CD4-positive, alpha-beta memory T cell (primary cell): ENCODE results near the gene DISP2. TPM values are rescaled to one million over a fixed set of nuclear protein-coding genes. Genes with fewer than 3 reads are reported as not detected.

Experiments
- CTCF ChIA-PET: fragments of 350-600 bp; sonication (Branson Sonifier 250); formaldehyde crosslinking; loops from one replicate; lab custom pipeline; 2021; ENCODE audit warnings: inconsistent platforms; ENCODE audit not compliant: partially characterized antibody; lab: Charles Lee
- POLR2A ChIA-PET: fragments of 350-600 bp; sonication (Branson Sonifier 250); formaldehyde crosslinking; loops from one replicate; lab custom pipeline; 2021; ENCODE audit not compliant: partially characterized antibody; lab: Charles Lee
- DNase-seq, 5 donors: peaks; one replicate each; pipeline versions ENCODE4 v3.0.0 to v3.0.0-alpha.2; 2020 to 2022; ENCODE audit warnings: mixed read lengths in 1 of 5
- H3K27ac ChIP-seq: one replicate; pipeline ENCODE4 v1.7.0; 2013; ENCODE audit warnings: low read depth, low read length
- H3K27me3 ChIP-seq: 2 replicates; pipeline ENCODE4 v1.7.0; 2013; ENCODE audit warnings: mild to moderate bottlenecking, low read length, moderate library complexity; ENCODE audit not compliant: insufficient read depth
- H3K36me3 ChIP-seq: 2 replicates; pipeline ENCODE4 v1.7.0; 2013; ENCODE audit warnings: mild to moderate bottlenecking, low read length, moderate library complexity; ENCODE audit not compliant: insufficient read depth
- H3K4me1 ChIP-seq: 2 replicates; pipeline ENCODE4 v1.7.0; 2013; ENCODE audit warnings: mild to moderate bottlenecking, low read length, moderate library complexity; ENCODE audit not compliant: insufficient read depth
- H3K4me3 ChIP-seq, 2 donors: one replicate each; pipeline ENCODE4 v1.7.0; 2013; ENCODE audit warnings: low read length in 2 of 2, mild to moderate bottlenecking in 1 of 2
- H3K9me3 ChIP-seq, 2 donors: one replicate each; pipeline ENCODE4 v1.7.0; 2013; ENCODE audit warnings: low read length in 2 of 2, control low read depth in 1 of 2; ENCODE audit not compliant: control insufficient read depth in 1 of 2
- H3K27ac Mint-ChIP-seq, 7 donors: one replicate each; pipeline ENCODE4 v1.8.0; 2020 to 2021; ENCODE audit warnings: mixed read lengths in 7 of 7, mild to moderate bottlenecking in 6 of 7, inconsistent platforms in 3 of 7, moderate library complexity in 3 of 7
- H3K27me3 Mint-ChIP-seq, 2 donors: one replicate each; pipeline ENCODE4 v1.8.0; 2020 to 2021; ENCODE audit warnings: mixed read lengths in 2 of 2
- H3K36me3 Mint-ChIP-seq, 2 donors: one replicate each; pipeline ENCODE4 v1.8.0; 2020 to 2021; ENCODE audit warnings: mixed read lengths in 2 of 2, inconsistent platforms in 1 of 2, mild to moderate bottlenecking in 1 of 2
- H3K4me1 Mint-ChIP-seq, 4 donors: one replicate each; pipeline ENCODE4 v1.8.0; 2020 to 2021; ENCODE audit warnings: mixed read lengths in 4 of 4, mild to moderate bottlenecking in 1 of 4
- H3K4me3 Mint-ChIP-seq, 8 donors: one replicate each; pipeline ENCODE4 v1.8.0; 2020 to 2021; ENCODE audit warnings: mixed read lengths in 8 of 8, mild to moderate bottlenecking in 7 of 8, moderate library complexity in 6 of 8, inconsistent platforms in 3 of 8
- H3K9me3 Mint-ChIP-seq, 8 donors: one replicate each; pipeline ENCODE4 v1.8.0; 2020 to 2021; ENCODE audit warnings: mixed read lengths in 8 of 8, mild to moderate bottlenecking in 5 of 8, inconsistent platforms in 3 of 8, moderate library complexity in 1 of 8
- intact Hi-C: fragments of 100-400 bp; cut with micrococcal nuclease; formaldehyde crosslinking; loops from one replicate; pipeline ENCODE4 v1.15.1; 2023
- polyA plus RNA-seq, 2 donors: library from polyadenylated mRNA; unstranded; fragments of 300-500 nt; fragmentation: Illumina TruSeq; gene quantifications; one replicate each; pipeline ENCODE4 v1.2.3, GENCODE V29; 2021
- total RNA-seq, 2 experiments: library from RNA; stranded (reverse); gene quantifications; one replicate each; pipeline ENCODE4 v1.2.3, GENCODE V29; 2021

DISP2 gene
- total and polyA plus RNA-seq, 4 experiments from 2014 or later, result 0.03 to 0.23 (median 0.05) TPM; not detected in 1

DNA sequence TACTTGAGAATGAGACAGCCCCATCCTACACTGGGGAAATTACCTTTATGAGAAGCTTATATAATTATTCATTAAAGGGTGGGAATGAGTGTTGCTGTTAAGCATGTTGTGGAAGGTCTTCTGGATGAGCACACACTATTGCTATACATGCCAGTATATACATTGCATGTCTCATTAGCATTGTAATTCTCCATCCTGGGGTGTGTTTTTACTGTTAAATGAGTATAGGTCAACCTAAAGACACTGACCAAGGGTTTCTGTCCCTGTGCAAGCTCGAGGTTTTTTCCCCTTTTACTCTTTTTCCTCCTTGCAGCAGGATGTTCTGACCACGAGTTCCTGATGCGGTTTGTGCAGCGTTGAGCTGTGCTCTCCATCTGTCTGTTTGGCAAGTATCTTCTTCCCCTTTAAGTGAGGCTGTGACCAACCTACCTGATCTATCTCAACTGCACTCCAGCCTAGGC, 40.4 kb downstream of the DISP2 start:
- peaks cover 9 to 26% (median 14%) of the 10 kb centered on the region in 4 donors for H3K4me1 Mint-ChIP-seq
- no peak for DNase-seq
- H3K9me3 Mint-ChIP-seq, result no peaks in the 10 kb centered on the region
- intact Hi-C loops, result no loop called here
- Histone ChIP-seq H3K4me3 (peak overlapping the region in 1 of 2 donors; percentile 5), H3K9me3 (no peaks in the 10 kb centered on the region), H3K36me3 (no peaks in the 10 kb centered on the region), H3K27ac (no peak overlapping the region), H3K27me3 (no peaks in the 10 kb centered on the region), H3K4me1 (peaks cover 14% of the 10 kb centered on the region)
- H3K36me3 Mint-ChIP-seq, result peaks cover 3 to 4% of the 10 kb centered on the region in 2 donors
- peak overlapping the region; percentile 37 to 83 (median 66) for H3K4me3 Mint-ChIP-seq
- peak overlapping the region in 6 of 7 donors; percentile 5 to 88 (median 50) for H3K27ac Mint-ChIP-seq
- POLR2A ChIA-PET, result interaction anchor here (0.7 to 2.3 kb wide), 5 partner anchors 8 to 171 kb away, joined by 3 to 10 read pairs (median 3); partner anchors contain the start of genes DISP2, IVD and RPUSD2
- no peaks in the 10 kb centered on the region for H3K27me3 Mint-ChIP-seq
- CTCF ChIA-PET, result interaction anchor here (1.2 to 3.5 kb wide), 9 partner anchors 9 to 119 kb away, joined by 3 to 15 read pairs (median 8); no protein-coding TSS in a partner anchor

DNA sequence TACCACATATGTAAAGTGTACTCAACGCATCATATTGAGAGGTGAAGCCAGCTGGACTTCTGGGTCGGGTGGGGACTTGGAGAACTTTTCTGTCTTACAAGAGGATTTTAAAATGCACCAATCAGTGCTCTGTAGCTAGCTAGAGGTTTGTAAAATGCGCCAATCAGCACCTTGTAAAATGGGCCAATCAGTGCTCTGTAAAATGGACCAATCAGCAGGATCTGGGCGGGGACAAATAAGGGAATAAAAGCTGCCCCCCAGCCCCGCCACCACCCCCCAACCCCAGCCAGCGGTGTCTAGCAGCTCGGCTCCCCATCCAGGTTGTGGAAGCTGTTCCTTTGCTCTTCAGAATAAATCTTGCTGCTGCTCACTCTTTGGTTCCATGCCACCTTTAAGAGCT, 41.4 kb downstream of the DISP2 start:
- Mint-ChIP-seq H3K36me3 (no peaks in the 10 kb centered on the region), H3K27ac (no peak overlapping the region), H3K4me3 (no peak overlapping the region), H3K4me1 (peaks cover 13 to 30% (median 20%) of the 10 kb centered on the region in 4 donors), H3K9me3 (no peaks in the 10 kb centered on the region), H3K27me3 (no peaks in the 10 kb centered on the region)
- no peaks in the 10 kb centered on the region for H3K36me3 ChIP-seq
- DNase-seq, result no peak
- H3K27me3 ChIP-seq, result no peaks in the 10 kb centered on the region
- ChIA-PET CTCF (interaction anchor here (0.7 to 3.5 kb wide), 7 partner anchors 10 to 120 kb away, joined by 3 to 15 read pairs (median 12); no protein-coding TSS in a partner anchor), POLR2A (interaction anchor here (1.1 kb wide), 1 partner anchor 42 kb away, joined by 3 read pairs; the partner anchor contains the start of gene DISP2)
- intact Hi-C loops, result no loop called here
- H3K9me3 ChIP-seq, result no peaks in the 10 kb centered on the region
- H3K4me3 ChIP-seq, result no peak overlapping the region
- H3K27ac ChIP-seq, result no peak overlapping the region
- H3K4me1 ChIP-seq, result peaks cover 14% of the 10 kb centered on the region

GRCh38 chr15:40405501-40406381, 47.7 kb downstream of the DISP2 start, which contains the start of gene IVD:
Gene IVD (plus strand): TSS chr15:40405795. CDS start chr15:40405828, 33 bp downstream.
- no peaks in the 10 kb centered on the region for H3K36me3 ChIP-seq
- H3K27me3 ChIP-seq, result no peaks in the 10 kb centered on the region
- peak within 1 kb of the TSS; percentile 61 for H3K27ac ChIP-seq
- POLR2A ChIA-PET, result interaction anchor here (0.8 to 2.6 kb wide), 12 partner anchors 8 to 826 kb away, joined by 3 to 25 read pairs (median 5); partner anchors contain the start of genes CHP1, KNSTRN and PLCB2
- H3K9me3 ChIP-seq, result no peaks in the 10 kb centered on the region
- H3K4me3 Mint-ChIP-seq, result peak within 1 kb of the TSS; percentile 82 to 98 (median 90)
- peak within 1 kb of the TSS; percentile 42 to 63 for H3K4me3 ChIP-seq
- H3K4me1 Mint-ChIP-seq, result peaks cover 24 to 35% (median 30%) of the 10 kb centered on the region in 4 donors
- peaks cover 11 to 25% of the 10 kb centered on the region in 2 donors for H3K36me3 Mint-ChIP-seq
- peaks cover 25% of the 10 kb centered on the region for H3K4me1 ChIP-seq
- DNase-seq, result peak; percentile 78 to 82 (median 80)
- H3K27ac Mint-ChIP-seq, result peak within 1 kb of the TSS; percentile 62 to 92 (median 86)
- no peaks in the 10 kb centered on the region for H3K9me3 Mint-ChIP-seq
- CTCF ChIA-PET, result interaction anchor here (1.2 to 3.4 kb wide), 7 partner anchors 10 to 132 kb away, joined by 3 to 17 read pairs (median 8); partner anchors contain the start of gene PLCB2
- intact Hi-C loops, result loop anchor here (1.0 to 5.0 kb wide), 3 partner anchors 23 to 38 kb away; partner anchors contain the start of genes BAHD1 and KNSTRN
- H3K27me3 Mint-ChIP-seq, result no peaks in the 10 kb centered on the region

DNA sequence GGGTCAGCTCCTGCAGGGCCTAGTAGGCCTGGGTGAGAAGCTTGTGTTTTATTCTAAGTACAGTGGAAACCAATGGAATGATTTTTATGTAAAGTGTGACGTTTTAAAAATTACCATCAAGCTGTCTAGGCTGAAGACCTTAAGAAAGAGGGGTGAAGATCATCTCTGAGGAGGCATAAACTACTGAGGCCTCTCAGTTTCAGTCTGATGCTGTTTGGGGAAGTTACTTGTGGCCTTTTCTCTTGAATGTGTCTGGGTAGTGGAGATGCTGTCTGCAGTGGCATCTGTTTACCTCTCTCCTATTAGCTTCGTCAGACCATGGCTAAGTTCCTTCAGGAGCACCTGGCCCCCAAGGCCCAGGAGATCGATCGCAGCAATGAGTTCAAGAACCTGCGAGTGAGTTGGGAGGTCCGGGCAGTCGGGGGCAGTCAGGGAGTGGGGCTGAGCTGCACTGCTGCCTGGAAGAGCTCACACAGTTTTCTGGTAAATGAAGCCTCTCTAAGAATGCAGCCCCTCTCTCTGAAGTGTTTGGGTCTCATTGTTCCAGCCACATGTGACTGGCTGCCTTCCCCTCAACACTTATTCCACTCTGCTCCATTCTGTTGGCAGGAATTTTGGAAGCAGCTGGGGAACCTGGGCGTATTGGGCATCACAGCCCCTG, 49.4 kb downstream of the DISP2 start:
- Histone ChIP-seq H3K4me3 (no peak overlapping the region), H3K27ac (no peak overlapping the region), H3K36me3 (peaks cover 10% of the 10 kb centered on the region), H3K27me3 (no peaks in the 10 kb centered on the region), H3K9me3 (no peaks in the 10 kb centered on the region), H3K4me1 (peaks cover 25% of the 10 kb centered on the region)
- H3K36me3 Mint-ChIP-seq, result peaks cover 26 to 43% of the 10 kb centered on the region in 2 donors
- ChIA-PET POLR2A (interaction anchor here (1.4 to 2.6 kb wide), 2 partner anchors 10 to 18 kb away, joined by 3 to 10 read pairs; no protein-coding TSS in a partner anchor), CTCF (interaction anchor here (0.9 to 3.4 kb wide), 6 partner anchors 8 to 190 kb away, joined by 3 to 17 read pairs (median 6); partner anchors contain the start of gene INAFM2)
- H3K27me3 Mint-ChIP-seq, result no peaks in the 10 kb centered on the region
- intact Hi-C loops, result loop anchor here (5.0 kb wide), 1 partner anchor 40 kb away; no protein-coding TSS in a partner anchor
- no peak for DNase-seq
- peaks cover 27 to 35% (median 30%) of the 10 kb centered on the region in 4 donors for H3K4me1 Mint-ChIP-seq
- H3K27ac Mint-ChIP-seq, result peak overlapping the region in 6 of 7 donors; percentile 11 to 81 (median 38)
- peak overlapping the region in 7 of 8 donors; percentile 4 to 57 (median 40) for H3K4me3 Mint-ChIP-seq
- no peaks in the 10 kb centered on the region for H3K9me3 Mint-ChIP-seq

DNA sequence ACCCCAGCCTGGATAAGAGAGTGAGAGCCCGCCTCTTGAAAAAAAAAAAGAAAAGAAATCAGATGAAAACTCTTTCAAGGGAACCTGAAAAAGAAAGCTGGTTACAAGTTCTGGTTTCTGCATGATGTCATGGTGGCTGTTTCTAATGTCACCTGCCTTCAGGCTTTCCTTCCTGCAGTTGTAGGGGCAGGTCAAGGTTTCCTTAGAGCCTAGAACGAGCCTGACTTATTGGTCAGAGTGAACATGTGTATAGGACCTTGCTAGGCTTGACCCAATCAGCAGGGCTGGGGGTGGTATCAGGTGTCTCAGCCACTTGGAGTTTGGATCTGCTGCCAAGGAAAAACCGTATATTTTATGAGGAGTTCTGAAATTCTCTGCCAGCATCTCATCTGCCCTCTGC, 51.3 kb downstream of the DISP2 start:
- H3K4me3 Mint-ChIP-seq, result no peak overlapping the region

DNA sequence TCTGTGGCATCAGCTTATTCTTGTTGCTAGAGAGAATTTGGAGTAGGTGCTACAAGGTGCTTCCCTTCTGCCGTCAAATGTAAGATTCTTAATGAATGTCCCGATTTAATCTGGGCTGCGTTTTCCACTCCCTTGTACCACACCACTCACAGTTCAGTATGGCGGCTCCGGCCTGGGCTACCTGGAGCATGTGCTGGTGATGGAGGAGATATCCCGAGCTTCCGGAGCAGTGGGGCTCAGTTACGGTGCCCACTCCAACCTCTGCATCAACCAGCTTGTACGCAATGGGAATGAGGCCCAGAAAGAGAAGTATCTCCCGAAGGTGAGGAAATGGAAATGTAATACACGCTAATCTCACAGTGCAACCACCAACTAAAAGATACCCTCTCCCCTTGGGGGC, 52.5 kb downstream of the DISP2 start:
- Mint-ChIP-seq H3K4me3 (no peak overlapping the region), H3K9me3 (no peaks in the 10 kb centered on the region), H3K36me3 (peaks cover 40 to 61% of the 10 kb centered on the region in 2 donors), H3K27ac (peak overlapping the region in 1 of 7 donors; percentile 6), H3K4me1 (peaks cover 16 to 19% (median 17%) of the 10 kb centered on the region in 4 donors), H3K27me3 (no peaks in the 10 kb centered on the region)
- Histone ChIP-seq H3K27me3 (no peaks in the 10 kb centered on the region), H3K4me3 (no peak overlapping the region), H3K27ac (no peak overlapping the region), H3K4me1 (peaks cover 15% of the 10 kb centered on the region), H3K9me3 (no peaks in the 10 kb centered on the region), H3K36me3 (peaks cover 23% of the 10 kb centered on the region)
- DNase-seq, result no peak
- POLR2A ChIA-PET, result interaction anchor here (1.0 kb wide), 1 partner anchor 27 kb away, joined by 4 read pairs; no protein-coding TSS in a partner anchor
- CTCF ChIA-PET, result interaction anchor here (0.6 to 1.7 kb wide), 3 partner anchors 12 to 131 kb away, joined by 3 to 4 read pairs (median 4); no protein-coding TSS in a partner anchor
- intact Hi-C loops, result no loop called here

More for the DNA sequence above, 51.3 kb downstream of the DISP2 start:
- H3K4me3 ChIP-seq, result no peak overlapping the region
- CTCF ChIA-PET, result no interaction called here
- peaks cover 37 to 51% of the 10 kb centered on the region in 2 donors for H3K36me3 Mint-ChIP-seq
- no peaks in the 10 kb centered on the region for H3K9me3 Mint-ChIP-seq
- peaks cover 25% of the 10 kb centered on the region for H3K4me1 ChIP-seq
- H3K27ac ChIP-seq, result no peak overlapping the region
- peaks cover 20% of the 10 kb centered on the region for H3K36me3 ChIP-seq
- intact Hi-C loops, result loop anchor here (5.0 kb wide), 1 partner anchor 42 kb away; no protein-coding TSS in a partner anchor
- no peaks in the 10 kb centered on the region for H3K27me3 ChIP-seq
- H3K27ac Mint-ChIP-seq, result peak overlapping the region in 1 of 7 donors; percentile 71
- POLR2A ChIA-PET, result no interaction called here
- H3K27me3 Mint-ChIP-seq, result no peaks in the 10 kb centered on the region
- DNase-seq, result no peak
- H3K9me3 ChIP-seq, result no peaks in the 10 kb centered on the region
- peaks cover 22 to 28% (median 26%) of the 10 kb centered on the region in 4 donors for H3K4me1 Mint-ChIP-seq
